ENCODE measurements around the gene HS6ST3.

GRCh38 chr13:96836733-96837132 lies 746.8 kb downstream of the HS6ST3 start:
- TF ChIP-seq EZH2phosphoT487 (IDR thresholded peaks at IDR 0.05; ENCODE audit: low read depth, severe bottlenecking, unreplicated experiment) (no peak), CTCF (IDR thresholded peaks at IDR 0.05; ENCODE audit: poor library complexity) (no peak), EZH2 (IDR thresholded peaks at IDR 0.05; ENCODE audit: borderline replicate concordance) (no peak)

All from hepatocyte (in vitro differentiated cells).